Panc1 (cell line): ENCODE results near the gene CYFIP2.

Experiments
- CTCF ChIP-seq: fragments of 450-650 bp; IDR thresholded peaks from 2 replicates; pipeline ENCODE4 v1.5.1; 2017; ENCODE audit warnings: mild to moderate bottlenecking
- POLR2AphosphoS5 ChIP-seq: IDR thresholded peaks from 2 replicates; pipeline ENCODE4 v1.6.1; 2012; ENCODE audit warnings: mild to moderate bottlenecking, low read depth, low read length, moderate library complexity
- SIN3A ChIP-seq: IDR thresholded peaks from 2 replicates; pipeline ENCODE4 v1.6.1; 2012; ENCODE audit warnings: low read depth, mild to moderate bottlenecking, low read length, moderate library complexity, borderline replicate concordance; ENCODE audit not compliant: insufficient read depth
- TF ChIP-seq, protein P1 (sequence below), 2 experiments: IDR thresholded peaks; 2 replicates each; pipeline ENCODE4 v1.6.1; 2011 to 2012; ENCODE audit warnings: low read depth in 2 of 2, control low read depth in 1 of 2, low read length in 1 of 2, mild to moderate bottlenecking in 1 of 2, moderate library complexity in 1 of 2; ENCODE audit not compliant: insufficient read depth in 1 of 2

- peak; percentile 27 for TF ChIP-seq CTCF
- TF ChIP-seq, protein P1, sequence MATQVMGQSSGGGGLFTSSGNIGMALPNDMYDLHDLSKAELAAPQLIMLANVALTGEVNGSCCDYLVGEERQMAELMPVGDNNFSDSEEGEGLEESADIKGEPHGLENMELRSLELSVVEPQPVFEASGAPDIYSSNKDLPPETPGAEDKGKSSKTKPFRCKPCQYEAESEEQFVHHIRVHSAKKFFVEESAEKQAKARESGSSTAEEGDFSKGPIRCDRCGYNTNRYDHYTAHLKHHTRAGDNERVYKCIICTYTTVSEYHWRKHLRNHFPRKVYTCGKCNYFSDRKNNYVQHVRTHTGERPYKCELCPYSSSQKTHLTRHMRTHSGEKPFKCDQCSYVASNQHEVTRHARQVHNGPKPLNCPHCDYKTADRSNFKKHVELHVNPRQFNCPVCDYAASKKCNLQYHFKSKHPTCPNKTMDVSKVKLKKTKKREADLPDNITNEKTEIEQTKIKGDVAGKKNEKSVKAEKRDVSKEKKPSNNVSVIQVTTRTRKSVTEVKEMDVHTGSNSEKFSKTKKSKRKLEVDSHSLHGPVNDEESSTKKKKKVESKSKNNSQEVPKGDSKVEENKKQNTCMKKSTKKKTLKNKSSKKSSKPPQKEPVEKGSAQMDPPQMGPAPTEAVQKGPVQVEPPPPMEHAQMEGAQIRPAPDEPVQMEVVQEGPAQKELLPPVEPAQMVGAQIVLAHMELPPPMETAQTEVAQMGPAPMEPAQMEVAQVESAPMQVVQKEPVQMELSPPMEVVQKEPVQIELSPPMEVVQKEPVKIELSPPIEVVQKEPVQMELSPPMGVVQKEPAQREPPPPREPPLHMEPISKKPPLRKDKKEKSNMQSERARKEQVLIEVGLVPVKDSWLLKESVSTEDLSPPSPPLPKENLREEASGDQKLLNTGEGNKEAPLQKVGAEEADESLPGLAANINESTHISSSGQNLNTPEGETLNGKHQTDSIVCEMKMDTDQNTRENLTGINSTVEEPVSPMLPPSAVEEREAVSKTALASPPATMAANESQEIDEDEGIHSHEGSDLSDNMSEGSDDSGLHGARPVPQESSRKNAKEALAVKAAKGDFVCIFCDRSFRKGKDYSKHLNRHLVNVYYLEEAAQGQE (IDR thresholded peaks at IDR 0.05; ENCODE audit: insufficient read depth in 1 of 2, low read depth in 2 of 2, low read length in 1 of 2): no peak
- TF ChIP-seq SIN3A: no peak
- no peak for TF ChIP-seq POLR2AphosphoS5
Observed at GRCh38 chr5:157263496-157264090, 2.3 kb upstream of the CYFIP2 start.
